HG03571 (cell line): Measurements from ENCODE around the gene HAUS5.
"Not testable (repeated sequence)": the region's sequence is repeated elsewhere in the genome, so short reads cannot be mapped to it uniquely, and the experiment has no call there.

Experiments
- ATAC-seq: cut with Tn5 transposase; IDR thresholded peaks from one replicate; pipeline ENCODE4 v1.9.1; 2021; ENCODE audit not compliant: unreplicated experiment

The HAUS5 gene

GRCh38 chr19:35642312-35642711 is 29.8 kb downstream of the HAUS5 start:
- no peak for ATAC-seq

- ATAC-seq, result no peak
Measured at GRCh38 chr19:35642798-35643254, 30.3 kb downstream of the HAUS5 start.

- peak; percentile 32 for ATAC-seq
Measured at GRCh38 chr19:35643255-35644205, 31.0 kb downstream of the HAUS5 start.

GRCh38 chr19:35644206-35644986 is 31.9 kb downstream of the HAUS5 start:
- ATAC-seq, result peak; percentile 49

GRCh38 chr19:35644987-35645679 is 32.6 kb downstream of the HAUS5 start:
- ATAC-seq, result no peak

- ATAC-seq, result no peak
Measured at GRCh38 chr19:35645680-35646511, 33.4 kb downstream of the HAUS5 start.

- peak; percentile 60 for ATAC-seq
Measured at GRCh38 chr19:35648017-35648961, 35.8 kb downstream of the HAUS5 start, which contains the start of gene COX6B1. TSS of gene COX6B1 (plus strand) at chr19:35648323. CDS start at chr19:35651244, 2,921 bp downstream.

- ATAC-seq, result no peak
Measured at GRCh38 chr19:35650581-35650980, 38.0 kb downstream of the HAUS5 start.

- ATAC-seq, result not testable (repeated sequence)
Measured at GRCh38 chr19:35654828-35655227, 42.3 kb downstream of the HAUS5 start.

GRCh38 chr19:35655600-35655999 is 43.1 kb downstream of the HAUS5 start:
- no peak for ATAC-seq

GRCh38 chr19:35656700-35657099 is 44.2 kb downstream of the HAUS5 start:
- no peak for ATAC-seq

GRCh38 chr19:35657904-35658700 is 45.6 kb downstream of the HAUS5 start:
- no peak for ATAC-seq

GRCh38 chr19:35661995-35662340 is 49.4 kb downstream of the HAUS5 start:
- no peak for ATAC-seq

- ATAC-seq, result no peak
Measured at GRCh38 chr19:35663981-35664380, 51.4 kb downstream of the HAUS5 start.

GRCh38 chr19:35665157-35665556 is 52.6 kb downstream of the HAUS5 start:
- no peak for ATAC-seq

- ATAC-seq, result no peak
Measured at GRCh38 chr19:35665604-35666003, 53.1 kb downstream of the HAUS5 start.

GRCh38 chr19:35666251-35666913 is 53.8 kb downstream of the HAUS5 start, which contains the start of gene UPK1A:
TSS of gene UPK1A (plus strand) at chr19:35666517. CDS start at chr19:35666813, 296 bp downstream.
- no peak for ATAC-seq

GRCh38 chr19:35669566-35669965 is 57.0 kb downstream of the HAUS5 start:
- no peak for ATAC-seq
